HG03108 (cell line): ENCODE data around the gene MISP3.
A peak's percentile ranks its signal among the peaks of the same experiment; 100 is the strongest.

Source experiments
- ATAC-seq: cut with Tn5 transposase; IDR thresholded peaks from one replicate; pipeline ENCODE4 v1.9.1; 2021; ENCODE audit warnings: moderate library complexity; ENCODE audit not compliant: unreplicated experiment

Gene MISP3

DNA sequence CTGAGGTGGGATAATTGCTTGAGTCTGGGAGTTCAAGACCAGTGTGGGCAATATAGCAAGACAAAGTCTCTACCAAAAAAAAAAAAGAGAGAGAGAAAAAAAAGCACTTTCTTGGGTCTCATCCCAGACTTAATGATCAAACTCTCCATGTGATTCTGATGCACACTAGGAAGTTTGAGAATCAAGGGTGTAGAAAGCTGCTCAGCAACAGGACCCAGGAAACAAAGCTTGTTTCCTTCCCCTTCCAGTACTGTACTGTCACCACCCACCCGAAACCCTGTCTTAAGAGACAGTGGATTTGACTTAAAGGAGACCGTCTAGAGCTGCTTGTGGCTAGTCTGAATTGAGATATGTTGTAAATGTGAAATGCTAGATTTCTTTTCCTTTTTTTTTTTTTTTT is 5.8 kb downstream of the MISP3 start:
- ATAC-seq, result no peak

DNA sequence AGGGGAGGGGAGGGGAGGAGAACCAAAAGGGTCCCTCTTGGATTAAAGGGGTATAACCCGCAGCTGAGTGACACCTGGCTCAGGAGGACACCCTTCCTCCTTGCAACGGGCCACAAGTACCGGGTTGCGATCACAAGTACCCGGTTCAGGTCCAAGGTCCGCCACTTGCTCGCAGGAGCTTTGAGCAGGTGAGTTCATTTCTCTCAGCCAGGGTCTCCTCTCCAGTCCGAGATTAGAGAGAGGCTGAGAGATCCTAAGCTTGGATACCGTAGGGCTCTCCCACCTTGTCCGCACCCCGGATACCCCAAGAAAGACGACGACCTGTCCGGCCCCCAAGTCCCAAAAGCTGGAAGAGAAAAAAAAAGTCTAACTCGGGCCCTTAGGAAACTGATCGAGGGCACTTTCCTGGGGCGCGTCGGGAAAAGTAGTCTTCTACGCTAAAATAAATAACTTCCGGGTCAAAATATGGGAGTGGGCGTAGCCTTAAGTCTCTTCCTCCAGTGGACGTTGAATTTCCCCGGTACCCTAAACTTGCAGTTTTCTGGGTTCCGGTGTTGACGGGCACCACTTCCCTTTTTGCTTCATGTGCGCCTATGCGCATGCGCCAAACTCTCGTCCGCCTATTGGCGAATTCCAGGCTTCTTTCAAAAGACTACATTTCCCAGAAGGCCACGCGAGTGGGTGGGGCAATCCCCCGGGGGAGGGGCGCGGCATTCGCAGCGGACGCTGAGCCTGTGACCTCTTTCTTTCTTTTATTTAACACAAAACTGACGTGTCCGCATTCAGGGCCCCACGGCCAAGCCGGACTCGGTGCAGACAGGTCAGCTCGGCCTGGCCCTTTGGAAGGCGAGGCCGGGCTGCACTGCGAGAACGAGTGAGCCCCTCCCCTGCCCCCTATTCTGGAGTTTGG is 8.6 kb downstream of the MISP3 start:
- peak; percentile 81 for ATAC-seq

DNA sequence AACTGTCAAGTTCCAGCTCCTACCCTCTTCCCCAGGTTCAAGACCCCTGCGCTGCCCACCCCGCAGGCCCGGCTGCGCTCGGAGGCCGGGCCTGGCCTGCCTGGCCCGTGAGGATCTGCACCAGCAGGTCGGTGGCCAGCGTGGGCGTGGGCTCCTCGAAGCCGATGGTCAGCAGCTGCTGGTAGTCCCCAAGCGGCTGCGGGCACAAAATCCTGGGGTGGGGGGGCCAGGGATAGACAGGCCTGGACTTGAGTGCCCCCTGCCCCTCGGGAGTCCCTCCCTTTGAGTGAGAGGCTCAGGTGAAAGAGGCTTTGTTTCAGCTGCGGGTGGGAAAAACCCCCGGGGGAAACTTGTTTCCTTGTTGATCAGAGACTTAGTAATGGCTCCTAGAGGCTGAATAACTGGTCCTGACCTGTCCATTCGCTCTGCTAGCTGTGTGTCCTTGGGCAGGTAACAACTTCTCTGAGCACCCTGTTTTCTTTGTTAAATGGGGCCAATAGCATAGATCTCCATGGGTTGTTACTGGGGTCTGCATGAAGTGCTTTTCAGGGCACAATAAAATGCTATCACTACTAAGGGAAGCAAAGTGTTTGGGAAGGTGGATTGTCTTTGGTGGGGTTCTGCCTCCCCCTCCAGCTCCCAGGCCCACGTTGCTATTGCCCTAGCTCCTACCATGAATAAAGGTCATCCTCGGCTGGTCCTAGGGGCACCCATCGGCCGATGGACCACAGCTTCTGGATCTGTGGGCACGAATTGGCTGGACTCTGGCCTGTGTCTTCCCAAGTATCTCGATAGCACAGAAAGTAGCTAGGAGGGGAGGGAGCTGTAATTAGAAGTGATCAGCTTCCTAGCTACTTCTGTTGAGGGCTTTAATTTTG is 9.4 kb downstream of the MISP3 start:
- no peak for ATAC-seq

DNA sequence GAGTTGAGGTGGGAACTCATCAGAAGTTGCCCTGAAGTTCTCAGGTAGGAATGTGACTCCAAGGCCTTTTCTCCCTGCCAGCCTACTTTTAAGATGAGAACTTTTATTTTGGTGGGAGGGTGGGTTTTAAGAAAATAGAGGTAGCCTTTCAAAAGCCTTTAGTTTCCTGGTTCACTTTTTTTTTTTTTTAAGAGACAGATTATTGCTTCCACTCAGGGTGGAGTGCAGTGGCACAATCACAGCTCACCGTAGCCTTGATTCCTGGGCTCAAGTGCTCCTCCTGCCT is 10.0 kb downstream of the MISP3 start:
- ATAC-seq, result no peak

DNA sequence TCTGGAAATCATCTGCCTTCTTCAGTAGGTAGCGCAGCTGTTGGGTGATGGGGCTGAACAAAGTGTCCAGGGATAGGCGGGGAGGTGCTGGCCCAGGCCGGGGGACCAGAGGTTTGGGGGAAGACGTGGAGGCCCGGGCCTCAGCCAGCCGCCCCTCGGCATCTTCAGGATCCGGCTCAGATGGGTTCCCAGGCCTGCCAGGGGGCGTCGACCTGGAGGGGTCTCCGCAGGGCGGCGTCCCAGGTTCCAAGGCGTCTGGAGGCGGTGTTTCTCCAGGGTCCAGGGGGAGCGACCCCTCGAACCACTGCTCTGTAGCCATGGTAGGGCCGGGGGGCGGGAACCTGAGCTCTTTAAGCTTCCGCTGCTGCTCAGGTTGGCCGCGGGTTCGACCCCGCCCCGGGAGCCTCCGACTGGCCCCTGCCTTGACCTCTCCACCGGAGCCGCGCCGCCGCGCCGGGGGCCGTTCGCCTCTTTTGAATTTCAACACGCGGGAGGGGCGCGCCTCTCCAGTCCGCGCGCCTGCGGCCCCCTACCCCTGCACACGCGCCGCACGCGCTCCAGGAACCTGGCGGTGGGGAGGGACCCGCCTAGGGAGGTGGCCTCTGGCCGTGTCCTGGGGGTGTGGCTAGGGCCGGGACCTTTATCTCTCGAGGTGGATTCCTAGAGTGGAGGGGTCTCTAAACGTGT is 12.9 kb downstream of the MISP3 start, which contains the start of gene C19orf67:
Gene C19orf67 (minus strand): TSS at position 475 of the 687 bp plus-strand sequence. CDS start 156 bp downstream, at position 319.
- no peak for ATAC-seq

DNA sequence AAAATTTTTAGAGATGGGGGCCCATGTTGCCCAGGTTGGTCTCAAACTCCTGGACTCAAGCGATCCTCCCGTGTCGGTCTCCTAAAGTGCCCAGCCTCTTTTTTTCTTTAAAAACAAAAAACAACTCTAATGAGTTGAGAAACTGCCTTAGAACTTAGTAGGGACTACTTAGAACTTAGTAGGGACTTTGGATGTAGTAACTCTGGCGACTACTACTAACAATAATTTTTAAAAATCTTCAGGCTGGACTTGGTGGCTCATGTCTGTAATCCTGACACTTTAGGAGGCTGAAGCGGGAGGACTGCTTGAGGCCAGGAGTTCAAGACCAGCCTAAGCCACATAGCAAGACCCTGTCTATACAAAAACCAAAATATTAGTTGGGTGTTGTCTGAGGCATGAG is 13.5 kb downstream of the MISP3 start:
- no peak for ATAC-seq

DNA sequence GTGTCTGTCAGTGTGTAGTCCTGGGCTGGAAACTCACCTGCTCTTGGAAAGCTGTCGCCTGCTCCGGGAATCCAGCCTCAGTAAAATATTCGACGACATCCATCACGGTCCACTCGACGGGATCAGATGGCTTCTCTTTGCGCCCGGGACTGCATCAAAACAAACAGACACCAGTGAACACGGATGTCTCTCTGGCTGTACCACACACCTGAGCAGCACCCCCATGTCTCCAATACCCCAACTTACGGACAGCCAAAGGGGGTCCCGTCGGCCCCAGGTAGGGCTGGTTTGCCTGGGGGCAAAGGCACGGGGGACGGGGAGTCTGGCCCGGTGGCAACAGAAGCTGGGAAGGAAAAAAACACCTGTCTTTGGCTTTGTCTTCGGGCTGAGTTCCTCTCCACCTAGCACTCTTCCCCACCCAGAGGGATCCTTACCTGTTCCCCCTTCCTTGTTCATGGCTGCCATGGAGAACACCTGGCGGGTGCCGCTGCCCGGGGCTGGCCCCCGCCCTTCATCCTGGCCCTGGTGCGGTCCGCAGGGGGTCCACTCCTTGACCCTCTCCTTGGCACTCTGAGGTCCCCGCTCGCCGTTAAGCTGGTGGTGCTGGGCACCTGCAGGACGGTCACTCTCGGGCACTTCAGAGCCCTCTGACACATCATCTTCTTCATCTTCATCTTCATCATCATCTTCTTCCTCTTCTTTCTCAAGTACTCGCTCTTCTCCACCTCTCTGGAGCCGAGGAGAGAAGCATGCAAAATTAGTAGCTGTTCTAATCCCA is 16.2 kb downstream of the MISP3 start:
- ATAC-seq, result no peak

DNA sequence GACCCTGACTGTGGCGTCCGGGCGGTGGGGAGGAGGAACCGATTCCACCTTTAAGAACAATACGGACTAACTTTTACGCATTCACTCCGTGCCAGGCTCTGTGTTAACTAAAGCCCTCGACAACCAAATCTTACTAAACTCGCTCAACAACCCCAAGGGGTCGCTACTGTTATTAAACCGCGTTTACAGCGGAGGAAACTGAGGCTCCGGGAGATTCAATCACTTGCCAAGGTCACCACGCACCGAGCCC is 16.8 kb downstream of the MISP3 start:
- no peak for ATAC-seq

DNA sequence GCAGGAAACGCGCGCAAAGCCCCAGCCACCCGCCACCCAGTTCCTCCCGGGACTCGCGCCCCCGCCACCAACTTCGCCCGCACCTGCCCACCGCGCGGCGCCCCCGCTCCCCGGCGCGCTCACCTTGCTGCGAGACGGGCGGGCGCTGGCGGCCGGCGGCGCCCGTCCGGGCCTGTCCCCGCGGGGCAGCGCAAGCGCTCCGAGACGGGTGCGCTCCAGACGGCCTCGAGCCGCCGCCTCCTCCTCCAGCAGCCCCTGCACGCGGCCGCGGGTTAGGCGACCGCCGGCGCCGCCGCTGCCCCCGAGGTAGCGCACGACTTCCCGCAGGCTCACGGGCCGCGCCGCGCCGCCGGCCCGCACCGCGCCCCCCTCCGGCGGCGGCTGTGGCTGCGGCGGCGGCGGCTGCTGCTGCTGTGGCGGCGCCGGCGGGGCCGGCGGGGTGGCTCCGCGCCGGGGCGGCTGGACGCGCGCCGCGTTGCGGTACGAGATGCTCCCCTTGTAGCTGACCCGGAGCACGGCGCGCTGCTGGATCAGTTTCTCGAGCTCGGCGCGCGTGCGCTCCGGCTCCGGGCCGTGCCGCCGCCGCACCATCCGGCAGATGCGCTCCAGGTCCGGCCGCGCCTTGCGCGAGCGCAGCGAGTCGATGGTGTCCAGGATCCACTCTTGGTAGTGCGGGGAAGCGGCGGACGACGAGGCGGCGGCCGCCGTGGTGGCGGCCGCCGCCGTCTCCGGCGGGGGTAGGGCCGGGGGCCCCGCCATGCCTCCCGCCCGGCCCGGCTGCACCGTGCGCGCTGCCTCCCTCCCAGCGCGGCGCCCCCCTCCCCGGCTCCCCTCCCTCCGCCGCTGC is 17.3 kb downstream of the MISP3 start:
- no peak for ATAC-seq

DNA sequence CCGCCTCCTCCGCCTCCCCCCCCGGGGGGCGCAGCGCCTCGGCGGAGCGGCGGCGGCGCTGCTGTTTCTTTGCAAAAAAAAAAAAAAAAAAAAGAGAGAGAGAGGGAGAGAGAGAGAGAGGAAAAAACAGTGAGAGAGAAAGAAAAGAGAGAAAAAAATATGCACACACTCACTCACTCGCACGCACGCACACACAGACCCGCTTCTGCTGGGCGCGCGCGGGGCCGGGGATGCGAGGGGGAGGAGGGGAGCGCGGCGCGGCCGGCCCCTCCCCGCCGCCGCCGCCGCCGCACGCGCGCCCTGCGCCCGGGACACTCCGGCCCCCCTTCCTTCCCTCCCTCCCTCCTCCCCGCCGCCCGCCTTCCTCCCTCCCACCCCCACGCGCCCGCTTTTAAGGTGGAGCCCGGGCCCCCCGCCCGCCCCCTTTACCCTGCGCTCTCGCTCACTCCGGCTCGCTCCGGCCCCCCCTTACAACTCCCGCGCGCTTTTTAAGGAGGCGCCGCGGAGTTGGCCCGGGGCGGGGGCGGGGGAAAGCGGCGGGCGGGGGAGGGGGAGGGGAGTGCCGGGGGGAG is 18.0 kb downstream of the MISP3 start, which contains the start of gene SAMD1:
Gene SAMD1 (minus strand): TSS at position 243 of the 572 bp plus-strand sequence.
- peak; percentile 28 for ATAC-seq

DNA sequence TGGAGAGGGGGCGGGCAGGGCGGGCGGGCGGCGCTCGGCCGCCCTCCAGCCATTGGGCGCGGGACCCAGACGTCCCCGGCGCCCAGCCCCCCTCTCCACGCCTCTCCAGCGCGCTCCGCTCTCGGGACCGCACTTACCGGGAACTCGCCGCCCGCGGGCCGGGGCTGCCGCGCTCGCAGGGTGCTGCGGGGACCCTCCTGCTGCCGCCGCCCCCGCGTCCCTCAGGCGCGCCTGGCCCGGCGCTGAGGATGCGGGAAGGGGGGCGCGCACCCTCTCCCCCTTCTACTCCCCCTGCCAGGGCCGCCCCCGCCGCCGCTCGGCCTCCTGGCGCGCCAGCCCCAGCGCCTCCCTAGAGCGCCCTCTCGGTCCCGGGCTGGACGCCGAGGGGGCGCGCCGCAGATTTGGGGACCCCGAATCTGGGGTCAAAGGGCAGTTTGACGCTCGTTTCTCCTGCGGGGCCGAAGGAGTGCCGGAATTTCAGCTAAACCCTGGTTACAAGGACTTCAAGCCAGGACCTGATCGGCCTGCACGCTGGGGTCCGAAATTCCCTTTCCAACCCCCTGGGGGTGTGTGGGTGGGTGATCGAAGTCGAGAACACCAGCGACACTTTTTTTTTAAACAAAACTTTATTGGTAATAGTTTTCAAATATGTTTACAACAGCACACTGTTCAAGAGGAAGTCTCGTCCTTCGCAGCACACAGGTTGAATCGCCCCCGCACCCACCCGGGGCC is 18.7 kb downstream of the MISP3 start:
- ATAC-seq, result peak; percentile 47

DNA sequence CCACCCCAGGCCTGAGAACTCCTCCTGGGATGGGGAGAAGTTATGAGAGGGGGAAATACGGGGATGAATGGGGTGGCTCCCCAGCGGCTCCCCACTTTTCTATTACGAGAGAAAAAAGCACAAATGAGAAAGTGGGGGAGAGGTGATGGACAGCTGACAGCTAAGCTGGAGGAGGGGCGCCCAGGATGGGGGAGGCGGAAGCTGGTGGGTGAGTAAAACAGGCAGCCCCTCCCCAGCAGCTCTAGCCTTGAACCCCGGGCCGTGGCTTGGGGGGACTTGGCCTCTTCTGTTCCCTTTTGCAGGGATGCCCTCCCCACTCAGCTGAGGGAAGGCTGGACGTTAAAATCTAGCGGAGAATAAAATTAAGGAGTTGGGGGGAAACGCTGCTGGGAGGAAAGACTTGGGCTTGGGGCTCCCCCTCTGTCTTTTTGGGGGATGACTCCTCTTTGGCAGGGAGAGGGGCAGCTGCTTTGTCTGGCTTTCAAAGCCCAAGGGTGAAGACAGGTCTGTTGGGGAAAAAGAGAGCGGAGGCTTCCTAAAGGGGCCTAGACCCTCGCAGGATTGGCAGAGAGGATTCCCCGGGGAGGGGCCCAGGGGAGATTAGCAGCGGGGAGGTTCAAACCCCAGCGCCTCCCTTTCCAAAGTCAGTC is 19.4 kb downstream of the MISP3 start:
- ATAC-seq, result no peak

DNA sequence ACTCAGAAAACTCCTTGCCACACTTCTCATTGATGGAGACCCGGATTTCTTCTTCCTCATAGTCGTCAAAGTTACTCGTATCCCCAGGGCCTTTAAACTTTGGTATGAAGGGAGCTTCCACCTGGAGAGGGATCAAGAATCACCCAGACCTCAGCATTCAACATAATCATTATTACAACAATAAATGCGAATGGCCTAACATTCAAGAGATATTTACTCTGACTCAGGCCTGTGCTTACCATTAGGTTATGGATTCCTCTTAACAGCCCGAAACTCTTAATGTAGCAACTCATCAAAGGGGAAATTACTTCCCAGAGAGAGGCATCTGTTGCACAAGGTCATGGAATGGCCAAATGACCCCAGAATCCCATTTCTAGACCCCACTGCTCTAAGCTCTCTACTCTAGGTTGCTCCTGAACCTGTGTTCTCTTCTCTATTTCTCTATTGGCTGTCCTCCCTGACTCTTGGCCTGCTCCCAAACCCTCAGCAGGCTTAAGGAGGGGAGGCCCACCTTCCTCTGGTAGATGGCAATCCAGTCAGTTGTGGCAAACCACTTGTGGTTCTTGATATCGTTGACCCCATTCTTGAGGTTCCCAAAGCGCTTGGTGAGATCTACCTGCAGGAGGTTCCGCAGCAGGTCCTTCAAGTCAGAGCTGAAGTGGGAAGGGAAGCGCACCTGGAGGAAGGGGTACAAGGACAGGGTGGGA is 20.7 kb downstream of the MISP3 start:
- no peak for ATAC-seq

DNA sequence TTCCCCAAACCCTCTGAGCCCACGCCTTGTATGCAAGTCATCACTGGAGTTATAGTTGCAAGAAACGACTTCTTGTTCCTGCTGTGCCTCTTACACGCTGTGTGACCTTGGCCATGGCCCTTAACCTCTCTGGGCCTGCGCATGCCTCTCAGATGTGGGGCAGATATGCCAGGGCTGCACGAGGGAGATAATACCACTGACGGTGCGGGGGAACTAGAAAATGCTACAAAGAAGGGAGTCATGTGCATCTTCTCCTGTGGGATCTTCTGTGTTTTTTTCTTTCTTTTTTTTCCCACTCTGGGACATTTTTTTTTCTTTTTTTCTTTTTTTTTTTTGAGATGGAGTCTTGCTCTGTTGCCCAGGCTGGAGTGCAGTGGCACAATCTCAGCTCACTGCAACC is 22.3 kb downstream of the MISP3 start:
- ATAC-seq, result no peak

DNA sequence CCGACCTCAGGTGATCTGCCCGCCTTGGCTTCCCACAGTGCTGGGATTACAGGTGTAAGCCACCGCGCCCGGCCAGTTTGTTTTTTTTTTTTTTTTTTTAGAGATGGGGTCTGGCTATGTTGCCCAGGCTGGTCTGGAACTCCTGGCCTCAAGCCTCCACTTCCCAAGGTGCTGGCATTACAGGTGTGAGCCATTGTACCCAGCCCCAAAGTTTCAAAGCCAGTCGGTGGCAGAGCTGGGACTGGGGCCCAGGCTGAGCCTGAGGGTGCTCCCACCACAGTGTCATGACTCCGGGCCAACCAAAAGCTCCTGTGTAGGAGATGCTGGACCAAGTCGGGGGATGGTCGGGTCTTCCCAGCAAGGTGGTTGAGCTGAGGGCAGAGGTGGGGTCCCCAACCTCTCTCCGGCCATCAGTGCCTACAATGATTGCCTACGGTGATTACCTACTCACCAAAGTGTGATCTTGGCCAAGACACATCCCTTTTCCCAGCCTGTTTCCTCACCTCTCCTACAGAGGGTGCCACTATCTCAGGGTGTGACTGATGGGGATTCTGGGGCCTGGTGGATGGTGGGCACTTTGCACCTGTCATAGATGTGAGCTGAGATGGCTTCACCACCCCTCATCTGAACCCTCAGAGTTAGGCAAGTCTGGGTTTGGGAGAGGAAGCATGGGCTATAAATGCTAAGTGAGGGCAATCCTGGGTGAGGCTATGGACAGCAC is 23.8 kb downstream of the MISP3 start:
- no peak for ATAC-seq

DNA sequence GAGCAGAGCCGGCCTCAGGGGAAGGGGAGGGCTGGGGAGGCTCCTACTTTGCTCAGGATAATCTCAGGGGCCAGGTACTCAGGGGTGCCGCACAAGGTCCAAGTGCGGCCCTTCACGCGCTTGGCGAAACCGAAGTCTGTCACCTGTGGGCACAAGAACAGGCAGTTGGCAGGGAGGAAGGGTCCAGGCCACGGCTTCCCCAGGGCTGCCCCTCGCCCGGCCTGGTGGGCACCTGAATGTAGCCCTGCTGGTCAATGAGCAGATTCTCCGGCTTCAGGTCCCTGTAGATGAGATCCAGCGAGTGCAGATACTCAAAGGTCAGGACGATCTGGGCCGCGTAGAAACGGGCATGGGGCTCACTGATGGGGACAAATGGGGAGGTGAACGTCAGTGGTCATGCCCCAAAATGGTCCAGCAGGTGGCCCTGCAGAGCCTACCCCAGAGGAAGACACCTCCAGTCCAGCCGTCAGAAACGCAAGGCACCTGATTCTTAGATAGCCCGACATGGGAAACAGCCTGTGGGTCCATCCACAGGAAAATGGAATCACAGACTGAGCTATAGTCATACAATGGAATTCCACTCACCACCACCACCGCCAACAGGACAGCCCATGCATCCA is 25.1 kb downstream of the MISP3 start:
- no peak for ATAC-seq
